Type B pancreatic cell (in vitro differentiated cells): ENCODE data around the gene SNRNP25. TPM values are rescaled to one million over a fixed set of nuclear protein-coding genes. Genes with fewer than 3 reads are reported as not detected.

Experiments
- DNase-seq: peaks from one replicate; pipeline ENCODE4 v3.0.0; 2021; ENCODE audit warnings: mixed read lengths; ENCODE audit not compliant: unreplicated experiment; ENCODE audit errors: extremely low spot score
- H3K27ac Mint-ChIP-seq: 2 replicates; pipeline ENCODE4 v1.8.0; 2021; ENCODE audit warnings: mild to moderate bottlenecking, mixed read lengths
- H3K27me3 Mint-ChIP-seq: 2 replicates; pipeline ENCODE4 v1.8.0; 2021; ENCODE audit warnings: mixed read lengths
- H3K36me3 Mint-ChIP-seq: 2 replicates; pipeline ENCODE4 v1.8.0; 2021; ENCODE audit warnings: mixed read lengths
- H3K4me1 Mint-ChIP-seq: one replicate; pipeline ENCODE4 v1.8.0; 2021; ENCODE audit warnings: mixed read lengths; ENCODE audit not compliant: unreplicated experiment
- H3K4me3 Mint-ChIP-seq: 2 replicates; pipeline ENCODE4 v1.8.0; 2021; ENCODE audit warnings: mild to moderate bottlenecking, mixed read lengths
- H3K9me3 Mint-ChIP-seq: 2 replicates; pipeline ENCODE4 v1.8.0; 2021; ENCODE audit warnings: mixed read lengths
- total RNA-seq: library from RNA; stranded (reverse); gene quantifications from 2 replicates; pipeline ENCODE4 v1.2.1, GENCODE V29; 2021; ENCODE audit warnings: low replicate concordance
- TF ChIP-seq, protein P1 (sequence below): fragments of 200-600 bp; sonication (generic); conservative IDR thresholded peaks from 2 replicates; pipeline ENCODE4 v1.5.0; 2021; ENCODE audit warnings: antibody characterized with exemption, mild to moderate bottlenecking

The SNRNP25 gene
- total RNA-seq, 1 donor from 2014 or later, result 48.7 TPM

DNA sequence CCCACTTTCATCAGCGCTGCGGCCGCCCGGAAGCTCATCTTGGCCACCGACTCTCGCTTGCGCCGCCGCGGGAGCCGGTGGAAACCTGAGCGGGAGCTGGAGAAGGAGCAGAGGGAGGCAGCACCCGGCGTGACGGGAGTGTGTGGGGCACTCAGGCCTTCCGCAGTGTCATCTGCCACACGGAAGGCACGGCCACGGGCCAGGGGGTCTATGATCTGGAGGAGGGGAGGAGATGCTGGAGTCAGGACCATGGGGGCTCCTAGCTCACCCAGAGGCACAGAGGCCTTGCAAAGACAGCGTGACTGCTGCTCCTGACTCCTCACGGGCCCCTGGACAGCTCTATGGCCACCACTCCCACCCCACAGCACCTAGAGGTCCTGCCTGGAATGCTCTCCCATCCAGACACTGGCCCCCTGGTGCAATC lies 9.4 kb downstream of the SNRNP25 start:
- H3K9me3 Mint-ChIP-seq, result no peaks in the 10 kb centered on the region
- TF ChIP-seq, protein P1, sequence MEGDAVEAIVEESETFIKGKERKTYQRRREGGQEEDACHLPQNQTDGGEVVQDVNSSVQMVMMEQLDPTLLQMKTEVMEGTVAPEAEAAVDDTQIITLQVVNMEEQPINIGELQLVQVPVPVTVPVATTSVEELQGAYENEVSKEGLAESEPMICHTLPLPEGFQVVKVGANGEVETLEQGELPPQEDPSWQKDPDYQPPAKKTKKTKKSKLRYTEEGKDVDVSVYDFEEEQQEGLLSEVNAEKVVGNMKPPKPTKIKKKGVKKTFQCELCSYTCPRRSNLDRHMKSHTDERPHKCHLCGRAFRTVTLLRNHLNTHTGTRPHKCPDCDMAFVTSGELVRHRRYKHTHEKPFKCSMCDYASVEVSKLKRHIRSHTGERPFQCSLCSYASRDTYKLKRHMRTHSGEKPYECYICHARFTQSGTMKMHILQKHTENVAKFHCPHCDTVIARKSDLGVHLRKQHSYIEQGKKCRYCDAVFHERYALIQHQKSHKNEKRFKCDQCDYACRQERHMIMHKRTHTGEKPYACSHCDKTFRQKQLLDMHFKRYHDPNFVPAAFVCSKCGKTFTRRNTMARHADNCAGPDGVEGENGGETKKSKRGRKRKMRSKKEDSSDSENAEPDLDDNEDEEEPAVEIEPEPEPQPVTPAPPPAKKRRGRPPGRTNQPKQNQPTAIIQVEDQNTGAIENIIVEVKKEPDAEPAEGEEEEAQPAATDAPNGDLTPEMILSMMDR, result no peak
- no peaks in the 10 kb centered on the region for H3K27me3 Mint-ChIP-seq
- no peak overlapping the region for H3K27ac Mint-ChIP-seq
- no peak overlapping the region for H3K4me3 Mint-ChIP-seq
- peaks cover 9% of the 10 kb centered on the region for H3K36me3 Mint-ChIP-seq
- DNase-seq, result no peak
- H3K4me1 Mint-ChIP-seq, result peaks cover 11% of the 10 kb centered on the region

DNA sequence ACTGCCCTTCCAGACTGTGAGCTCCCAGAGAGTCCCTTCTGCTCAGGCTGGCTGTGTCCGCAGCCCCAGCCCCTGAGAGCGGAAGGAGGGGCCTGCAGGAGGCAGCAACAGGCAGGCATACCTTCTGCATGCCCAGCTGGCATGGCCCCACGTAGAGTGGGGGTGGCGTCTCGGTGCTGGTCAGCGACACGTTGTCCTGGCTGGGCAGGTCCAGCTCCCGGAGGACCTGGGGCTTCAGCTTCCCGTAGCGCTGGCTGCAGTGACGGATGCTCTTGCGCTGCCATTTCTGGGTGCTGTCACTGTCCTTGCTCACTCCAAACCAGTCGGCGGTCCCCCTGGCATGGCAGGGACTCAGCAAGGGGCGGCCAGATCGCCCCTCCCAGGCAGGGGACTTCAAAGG lies 9.8 kb downstream of the SNRNP25 start:
- Mint-ChIP-seq H3K4me3 (no peak overlapping the region), H3K4me1 (peaks cover 11% of the 10 kb centered on the region), H3K27me3 (no peaks in the 10 kb centered on the region), H3K9me3 (no peaks in the 10 kb centered on the region), H3K27ac (no peak overlapping the region), H3K36me3 (peaks cover 4% of the 10 kb centered on the region)
- DNase-seq, result no peak
- TF ChIP-seq, protein P1, result no peak

DNA sequence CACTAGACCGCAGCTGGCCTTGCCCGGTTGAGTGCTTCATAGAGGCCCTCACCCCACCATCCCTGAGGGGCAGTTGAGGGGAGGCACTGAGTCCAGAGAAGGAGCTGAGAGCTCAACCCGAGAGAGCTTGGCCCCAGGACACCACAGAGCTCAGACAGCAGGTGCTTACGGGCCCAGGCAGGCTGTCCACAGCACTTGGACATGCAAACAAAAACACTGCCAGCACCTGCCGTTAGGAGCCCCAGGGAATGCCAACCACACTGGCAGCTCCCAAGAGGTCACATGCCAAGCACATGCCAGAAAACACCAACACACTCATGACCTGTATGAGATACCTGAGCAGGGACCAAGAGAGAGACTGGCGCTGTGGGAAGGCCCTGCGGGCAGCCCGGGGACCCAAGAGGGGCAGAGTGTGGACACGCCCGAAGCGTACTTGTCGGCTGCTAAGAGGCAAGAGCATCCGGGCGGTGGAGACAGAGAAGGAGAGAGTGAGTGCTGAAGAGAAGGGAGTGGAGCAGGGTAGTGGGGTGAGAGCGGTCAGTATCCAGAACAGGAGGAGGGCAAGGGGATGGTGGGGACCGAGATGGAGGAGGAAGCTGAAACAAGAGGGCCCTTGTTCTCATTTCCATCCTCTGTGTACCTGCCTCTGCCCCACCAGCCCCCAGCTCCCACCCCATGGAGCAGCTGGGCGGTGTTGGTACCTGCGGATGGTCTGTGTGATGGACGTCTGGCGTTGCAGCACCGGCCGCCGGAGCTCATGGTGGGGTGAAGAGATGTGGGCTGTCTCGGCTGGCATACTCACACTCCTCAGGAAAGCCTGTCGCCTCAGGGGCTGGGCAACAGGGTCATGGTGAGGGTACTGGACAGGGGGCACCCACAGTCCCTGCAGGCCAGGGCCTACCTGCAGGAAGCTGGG lies 10.6 kb downstream of the SNRNP25 start:
- Mint-ChIP-seq H3K4me3 (no peak overlapping the region), H3K4me1 (peaks cover 11% of the 10 kb centered on the region), H3K36me3 (peaks cover 4% of the 10 kb centered on the region), H3K9me3 (no peaks in the 10 kb centered on the region), H3K27ac (no peak overlapping the region), H3K27me3 (no peaks in the 10 kb centered on the region)
- TF ChIP-seq, protein P1, result no peak
- DNase-seq, result no peak

DNA sequence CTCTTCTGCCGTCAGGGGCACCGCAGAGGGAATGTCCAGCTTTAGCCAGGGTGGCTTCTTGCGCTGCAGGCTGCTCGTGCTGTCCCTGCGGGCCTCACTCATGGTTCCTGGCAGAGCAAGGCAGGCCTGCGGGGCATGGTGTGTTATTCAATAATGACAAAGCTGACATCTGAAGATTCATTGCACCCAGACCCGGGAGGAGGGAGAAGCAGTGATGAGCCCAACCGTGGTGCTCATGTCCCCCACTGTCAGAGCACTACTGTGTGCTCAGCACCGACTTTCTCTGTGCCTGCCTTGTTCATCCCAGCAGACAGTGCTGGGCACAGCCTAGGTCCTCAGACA lies 11.3 kb downstream of the SNRNP25 start:
- no peaks in the 10 kb centered on the region for H3K27me3 Mint-ChIP-seq
- TF ChIP-seq, protein P1, result no peak
- DNase-seq, result no peak
- H3K4me1 Mint-ChIP-seq, result peaks cover 15% of the 10 kb centered on the region
- H3K4me3 Mint-ChIP-seq, result no peak overlapping the region
- no peak overlapping the region for H3K27ac Mint-ChIP-seq
- no peaks in the 10 kb centered on the region for H3K9me3 Mint-ChIP-seq
- H3K36me3 Mint-ChIP-seq, result peaks cover 4% of the 10 kb centered on the region

DNA sequence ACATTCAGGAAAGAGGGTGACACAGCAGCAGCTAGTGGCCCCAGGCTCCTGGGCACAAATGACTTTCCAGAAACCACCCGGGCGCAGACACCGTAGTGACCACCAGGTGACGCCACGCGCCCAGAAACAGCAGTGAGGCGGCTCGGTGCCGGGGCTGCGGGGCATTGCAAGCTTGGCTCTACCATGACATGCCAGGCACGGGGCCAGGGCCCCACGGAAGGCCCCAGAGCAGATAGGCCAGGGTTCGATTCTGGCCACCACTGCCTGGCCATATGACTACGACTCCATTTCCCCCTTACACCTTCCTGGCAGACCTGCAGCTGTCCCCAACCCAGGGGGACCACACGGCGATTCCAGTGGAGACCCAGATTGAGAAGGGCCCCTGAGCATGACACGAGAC lies 12.1 kb downstream of the SNRNP25 start:
- Mint-ChIP-seq H3K4me1 (peaks cover 15% of the 10 kb centered on the region), H3K4me3 (no peak overlapping the region), H3K27me3 (no peaks in the 10 kb centered on the region), H3K27ac (peak overlapping the region; percentile 39), H3K36me3 (peaks cover 1% of the 10 kb centered on the region), H3K9me3 (no peaks in the 10 kb centered on the region)
- TF ChIP-seq, protein P1, result peak; percentile 96
- peak; percentile 90 for DNase-seq
